Progenitor cell of endocrine pancreas (in vitro differentiated cells): ENCODE data around the gene PRRG2. TPM values are rescaled to one million over a fixed set of nuclear protein-coding genes. Genes with fewer than 3 reads are reported as not detected.
A peak's percentile ranks its signal among the peaks of the same experiment; 100 is the strongest.

Experiments used
- DNase-seq: peaks from one replicate; pipeline ENCODE4 v3.0.0; 2021; ENCODE audit warnings: low spot score; ENCODE audit not compliant: unreplicated experiment
- H3K27ac Mint-ChIP-seq: 2 replicates; pipeline ENCODE4 v1.8.0; 2021; ENCODE audit warnings: mild to moderate bottlenecking, moderate library complexity, mixed read lengths
- H3K27me3 Mint-ChIP-seq: 2 replicates; pipeline ENCODE4 v1.8.0; 2021; ENCODE audit warnings: mixed read lengths
- H3K36me3 Mint-ChIP-seq: 2 replicates; pipeline ENCODE4 v1.8.0; 2022; ENCODE audit warnings: mixed read lengths; ENCODE audit not compliant: insufficient read depth
- H3K4me1 Mint-ChIP-seq: 2 replicates; pipeline ENCODE4 v1.8.0; 2021; ENCODE audit warnings: low read depth, mixed read lengths
- H3K4me3 Mint-ChIP-seq: 2 replicates; pipeline ENCODE4 v1.8.0; 2021; ENCODE audit warnings: low read depth, mild to moderate bottlenecking, moderate library complexity, mixed read lengths
- H3K9me3 Mint-ChIP-seq: 2 replicates; pipeline ENCODE4 v1.8.0; 2021; ENCODE audit warnings: low read depth, mixed read lengths
- total RNA-seq: library from RNA; stranded (reverse); gene quantifications from 2 replicates; pipeline ENCODE4 v1.2.1, GENCODE V29; 2021
- TF ChIP-seq, protein P1 (sequence below): fragments of 200-600 bp; sonication (generic); IDR thresholded peaks from one replicate; pipeline ENCODE4 v1.5.0; 2021; ENCODE audit warnings: antibody characterized with exemption, mild to moderate bottlenecking; ENCODE audit not compliant: unreplicated experiment

PRRG2 gene
- total RNA-seq, 1 donor from 2014 or later: 6.8 TPM

- peak; percentile 87 for DNase-seq
- H3K27me3 Mint-ChIP-seq: no peaks in the 10 kb centered on the region
- H3K4me1 Mint-ChIP-seq: peaks cover 21% of the 10 kb centered on the region
- H3K4me3 Mint-ChIP-seq: peak within 1 kb of the TSS; percentile 97
- TF ChIP-seq, protein P1, sequence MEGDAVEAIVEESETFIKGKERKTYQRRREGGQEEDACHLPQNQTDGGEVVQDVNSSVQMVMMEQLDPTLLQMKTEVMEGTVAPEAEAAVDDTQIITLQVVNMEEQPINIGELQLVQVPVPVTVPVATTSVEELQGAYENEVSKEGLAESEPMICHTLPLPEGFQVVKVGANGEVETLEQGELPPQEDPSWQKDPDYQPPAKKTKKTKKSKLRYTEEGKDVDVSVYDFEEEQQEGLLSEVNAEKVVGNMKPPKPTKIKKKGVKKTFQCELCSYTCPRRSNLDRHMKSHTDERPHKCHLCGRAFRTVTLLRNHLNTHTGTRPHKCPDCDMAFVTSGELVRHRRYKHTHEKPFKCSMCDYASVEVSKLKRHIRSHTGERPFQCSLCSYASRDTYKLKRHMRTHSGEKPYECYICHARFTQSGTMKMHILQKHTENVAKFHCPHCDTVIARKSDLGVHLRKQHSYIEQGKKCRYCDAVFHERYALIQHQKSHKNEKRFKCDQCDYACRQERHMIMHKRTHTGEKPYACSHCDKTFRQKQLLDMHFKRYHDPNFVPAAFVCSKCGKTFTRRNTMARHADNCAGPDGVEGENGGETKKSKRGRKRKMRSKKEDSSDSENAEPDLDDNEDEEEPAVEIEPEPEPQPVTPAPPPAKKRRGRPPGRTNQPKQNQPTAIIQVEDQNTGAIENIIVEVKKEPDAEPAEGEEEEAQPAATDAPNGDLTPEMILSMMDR: no peak
- no peaks in the 10 kb centered on the region for H3K9me3 Mint-ChIP-seq
- H3K27ac Mint-ChIP-seq: peak within 1 kb of the TSS; percentile 94
- no peaks in the 10 kb centered on the region for H3K36me3 Mint-ChIP-seq
Observed at GRCh38 chr19:49580264-49581006, 681 bp upstream of the PRRG2 start, which contains the start of gene NOSIP. Gene NOSIP, minus strand, starts transcription at chr19:49580556. Its CDS starts 19,865 bp downstream, at chr19:49560691.

GRCh38 chr19:49583239-49583638 lies 2.1 kb downstream of the PRRG2 start:
- H3K27me3 Mint-ChIP-seq: no peaks in the 10 kb centered on the region
- DNase-seq: no peak
- no peak overlapping the region for H3K4me3 Mint-ChIP-seq
- H3K27ac Mint-ChIP-seq: no peak overlapping the region
- no peaks in the 10 kb centered on the region for H3K36me3 Mint-ChIP-seq
- TF ChIP-seq, protein P1: no peak
- no peaks in the 10 kb centered on the region for H3K9me3 Mint-ChIP-seq
- H3K4me1 Mint-ChIP-seq: peaks cover 22% of the 10 kb centered on the region

DNA sequence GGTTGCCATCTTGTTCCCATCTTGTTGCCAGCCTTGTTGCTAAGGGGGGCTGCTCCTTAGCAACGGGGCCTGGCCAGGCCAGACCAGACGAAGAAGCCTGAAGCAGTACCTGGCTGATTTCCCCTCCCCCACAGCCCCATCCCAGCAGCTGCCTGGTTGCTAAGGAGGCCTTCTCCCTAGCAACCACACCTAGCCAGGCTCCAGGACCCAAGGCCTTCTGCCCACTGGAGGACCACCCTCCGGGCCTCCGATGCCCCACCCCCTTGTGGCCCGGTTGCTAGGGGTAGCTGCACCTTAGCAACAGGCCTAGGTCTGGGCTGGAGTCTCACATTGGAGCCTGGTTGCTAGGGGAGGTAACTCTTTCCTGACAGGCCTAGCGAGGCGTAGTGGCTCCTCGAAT lies 3.9 kb downstream of the PRRG2 start:
- Mint-ChIP-seq H3K27ac (peak overlapping the region; percentile 76), H3K4me1 (peaks cover 11% of the 10 kb centered on the region), H3K9me3 (no peaks in the 10 kb centered on the region), H3K36me3 (no peaks in the 10 kb centered on the region), H3K27me3 (no peaks in the 10 kb centered on the region), H3K4me3 (no peak overlapping the region)
- TF ChIP-seq, protein P1: no peak
- peak; percentile 54 for DNase-seq

DNA sequence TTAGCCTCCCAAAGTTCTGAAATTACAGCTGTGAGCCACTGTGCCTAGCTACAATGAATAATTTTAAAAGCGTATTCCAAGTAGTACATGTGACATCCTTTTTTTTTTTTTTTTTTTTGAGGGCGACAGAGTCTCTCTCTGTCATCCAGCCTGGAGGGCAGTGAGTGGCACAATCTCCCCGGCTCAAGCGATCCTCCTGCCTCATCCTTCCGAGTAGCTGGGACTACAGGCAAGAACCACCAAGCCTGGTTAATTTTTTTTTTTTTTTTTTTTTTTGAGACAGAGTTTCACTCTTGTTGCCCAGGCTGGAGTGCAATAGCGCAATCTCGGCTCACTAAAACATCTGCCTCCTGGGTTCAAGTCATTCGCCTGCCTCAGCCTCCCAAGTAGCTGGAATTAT lies 6.1 kb downstream of the PRRG2 start:
- DNase-seq: no peak
- TF ChIP-seq, protein P1: no peak
- Mint-ChIP-seq H3K4me3 (no peak overlapping the region), H3K4me1 (peaks cover 5% of the 10 kb centered on the region), H3K36me3 (no peaks in the 10 kb centered on the region), H3K27me3 (no peaks in the 10 kb centered on the region), H3K27ac (no peak overlapping the region), H3K9me3 (no peaks in the 10 kb centered on the region)

- H3K4me1 Mint-ChIP-seq: peaks cover 11% of the 10 kb centered on the region
- TF ChIP-seq, protein P1: no peak
- H3K27me3 Mint-ChIP-seq: no peaks in the 10 kb centered on the region
- H3K4me3 Mint-ChIP-seq: no peak overlapping the region
- H3K36me3 Mint-ChIP-seq: peaks cover 2% of the 10 kb centered on the region
- no peak for DNase-seq
- no peak overlapping the region for H3K27ac Mint-ChIP-seq
- no peaks in the 10 kb centered on the region for H3K9me3 Mint-ChIP-seq
Observed at GRCh38 chr19:49588365-49589122, 7.4 kb downstream of the PRRG2 start.
